OCI-LY7 (cell line): ENCODE results near the gene AMMECR1. TPM values are rescaled to one million over a fixed set of nuclear protein-coding genes. Genes with fewer than 3 reads are reported as not detected.

Source experiments
- BruUV-seq: library from RNA; stranded (reverse); fragments of 400-500 nt; replicated peaks from 2 replicates; lab custom pipeline; 2021; lab: Mats Ljungman, UMichigan
- CTCF ChIA-PET: fragments of 300-600 bp; sonication (Branson Sonifier 250); formaldehyde crosslinking; loops from one replicate; lab custom pipeline; 2022; ENCODE audit warnings: antibody characterized with exemption; ENCODE audit not compliant: unreplicated experiment; lab: Charles Lee
- POLR2A ChIA-PET: fragments of 300-600 bp; sonication (Branson Sonifier 250); formaldehyde crosslinking; loops from one replicate; lab custom pipeline; 2022; ENCODE audit warnings: antibody characterized with exemption; lab: Charles Lee
- DNase-seq: peaks from one replicate; pipeline ENCODE4 v3.0.0-alpha.2; 2015; ENCODE audit warnings: low spot score
- H2AFZ ChIP-seq: fragments of 200-600 bp; sonication (generic), shearing (Covaris generic); 2 replicates; pipeline ENCODE4 v1.6.1; 2014; ENCODE audit warnings: mild to moderate bottlenecking, antibody characterized with exemption, low read length, moderate library complexity
- H3K27ac ChIP-seq: fragments of 200-600 bp; sonication (generic); 2 replicates; pipeline ENCODE4 v1.5.1; 2014; ENCODE audit warnings: mixed run types, low read depth, mild to moderate bottlenecking, moderate library complexity, low read length, inconsistent platforms; ENCODE audit not compliant: poor library complexity, severe bottlenecking
- H3K36me3 ChIP-seq: fragments of 200-600 bp; sonication (generic); 2 replicates; pipeline ENCODE4 v1.6.1; 2014; ENCODE audit warnings: mild to moderate bottlenecking, antibody characterized with exemption, low read length, moderate library complexity, mixed read lengths; ENCODE audit not compliant: insufficient read depth
- H3K4me1 ChIP-seq: fragments of 200-600 bp; sonication (generic); 2 replicates; pipeline ENCODE4 v1.5.1; 2014; ENCODE audit warnings: mild to moderate bottlenecking, low read length; ENCODE audit not compliant: insufficient read depth, poor library complexity, severe bottlenecking
- H3K4me2 ChIP-seq: fragments of 200-600 bp; sonication (generic); 2 replicates; pipeline ENCODE4 v1.6.1; 2014; ENCODE audit warnings: mild to moderate bottlenecking, low read length
- H3K4me3 ChIP-seq: fragments of 200-600 bp; sonication (generic); 2 replicates; pipeline ENCODE4 v1.5.1; 2014; ENCODE audit warnings: mild to moderate bottlenecking, low read depth, low read length; ENCODE audit not compliant: poor library complexity, severe bottlenecking
- H3K79me2 ChIP-seq: fragments of 200-600 bp; sonication (generic); 2 replicates; pipeline ENCODE4 v1.6.1; 2016; ENCODE audit warnings: low read depth, mild to moderate bottlenecking, low read length, moderate library complexity, mixed read lengths; ENCODE audit not compliant: insufficient read depth
- H3K9me2 ChIP-seq: fragments of 200-600 bp; sonication (generic); 2 replicates; pipeline ENCODE4 v1.6.1; 2016; ENCODE audit warnings: mild to moderate bottlenecking, low read length, mixed read lengths; ENCODE audit not compliant: insufficient read depth
- H3K9me3 ChIP-seq: fragments of 200-600 bp; sonication (generic); 2 replicates; pipeline ENCODE4 v1.6.1; 2014; ENCODE audit warnings: mild to moderate bottlenecking, mixed run types, low read length, mixed read lengths
- H4K20me1 ChIP-seq: fragments of 200-600 bp; sonication (generic); 2 replicates; pipeline ENCODE4 v1.6.1; 2014; ENCODE audit warnings: mild to moderate bottlenecking, antibody characterized with exemption, low read length, moderate library complexity, mixed read lengths; ENCODE audit not compliant: insufficient read depth
- CTCF ChIP-seq: fragments of 200-600 bp; sonication (generic); conservative IDR thresholded peaks from 2 replicates; pipeline ENCODE4 v1.5.1; 2014; ENCODE audit warnings: mild to moderate bottlenecking, antibody characterized with exemption, low read length, moderate library complexity, mixed read lengths
- EZH2phosphoT487 ChIP-seq: fragments of 200-600 bp; sonication (generic); IDR thresholded peaks from 2 replicates; pipeline ENCODE4 v1.6.1; 2018; ENCODE audit warnings: low read depth, borderline replicate concordance, mild to moderate bottlenecking, mixed run types, antibody characterized with exemption, low read length, moderate library complexity, mixed read lengths
- intact Hi-C: fragments of 100-400 bp; cut with micrococcal nuclease; formaldehyde crosslinking; loops from one replicate; pipeline ENCODE4 v1.10.0; 2022; ENCODE audit not compliant: unreplicated experiment
- small RNA-seq: library from RNA; depleted of rRNA; stranded (forward); fragments of <200 nt; gene quantifications from one replicate; pipeline ENCODE3, GENCODE V24; 2014
- total RNA-seq, 2 experiments: library from RNA; depleted of rRNA in 1 of 2; stranded (reverse); fragments of >200 nt in 1 of 2; shearing (Covaris generic) in 1 of 2; gene quantifications; 2 replicates each; pipeline ENCODE4 v1.2.3, GENCODE V29; 2014 to 2022

AMMECR1 gene
- total RNA-seq, 2 experiments from 2014 or later, result 19.1 to 32.3 TPM

- peak; percentile 29 for DNase-seq
- POLR2A ChIA-PET, result no interaction called here
Measured at GRCh38 chrX:110145854-110146253, 172.0 kb downstream of the AMMECR1 start.

GRCh38 chrX:110145311-110145710, 172.6 kb downstream of the AMMECR1 start:
- TF ChIP-seq CTCF (no peak), EZH2phosphoT487 (no peak)
- Histone ChIP-seq H3K9me2 (no peaks in the 10 kb centered on the region), H3K9me3 (no peaks in the 10 kb centered on the region), H2AFZ (no peak overlapping the region), H3K4me3 (no peak overlapping the region), H3K27ac (no peak overlapping the region), H3K36me3 (no peaks in the 10 kb centered on the region), H3K79me2 (no peaks in the 10 kb centered on the region), H4K20me1 (no peaks in the 10 kb centered on the region), H3K4me2 (no peak overlapping the region), H3K4me1 (no peaks in the 10 kb centered on the region)
- intact Hi-C loops, result loop anchor here (10.0 kb wide), 1 partner anchor 231 kb away; no protein-coding TSS in a partner anchor
- ChIA-PET POLR2A (no interaction called here), CTCF (no interaction called here)
- no peak for DNase-seq
- no TSS peak for BruUV-seq

More at GRCh38 chrX:110145854-110146253, 172.0 kb downstream of the AMMECR1 start:
- TF ChIP-seq EZH2phosphoT487, result no peak
- peak; percentile 68 for TF ChIP-seq CTCF
- Histone ChIP-seq H3K4me3 (no peak overlapping the region), H3K36me3 (no peaks in the 10 kb centered on the region), H3K9me3 (no peaks in the 10 kb centered on the region), H3K4me2 (no peak overlapping the region), H4K20me1 (no peaks in the 10 kb centered on the region), H3K27ac (no peak overlapping the region), H3K79me2 (no peaks in the 10 kb centered on the region), H3K4me1 (no peaks in the 10 kb centered on the region), H2AFZ (no peak overlapping the region; the same call in 1 of the 2 replicates), H3K9me2 (no peaks in the 10 kb centered on the region)
- CTCF ChIA-PET, result no interaction called here
- intact Hi-C loops, result loop anchor here (10.0 kb wide), 1 partner anchor 231 kb away; no protein-coding TSS in a partner anchor
- BruUV-seq, result no TSS peak

Small RNA genes within 50 kb of the gene (small RNA-seq; reads per million reads assigned to genes)
- not detected for gene GNG5P2
- gene SNORD96B, result 10.8 reads per million, percentile 96 among the genes with 10 or more reads in this experiment

Other genes starting within 250 kb of the AMMECR1 start
- not detected in 2 replicates for gene RTL9, start 40.8 kb upstream of the AMMECR1 start, total RNA-seq (2014; rRNA removed; shearing (Covaris generic))
- not detected in 2 replicates for gene RTL9, start 40.8 kb upstream of the AMMECR1 start, total RNA-seq (2022)